Stimulated activated CD8-positive, alpha-beta memory T cell treated with anti-CD3 and anti-CD28 coated beads, Interleukin-15, amount 100 ng/mL, for 1 hour (primary cell): ENCODE results near the gene SCGB1C2.
"Not testable (repeated sequence)": the region's sequence is repeated elsewhere in the genome, so short reads cannot be mapped to it uniquely, and the experiment has no call there.

Source experiments
- DNase-seq: peaks from one replicate; pipeline ENCODE4 v3.0.0-alpha.2; 2020; ENCODE audit warnings: low read depth

Gene SCGB1C2

DNA sequence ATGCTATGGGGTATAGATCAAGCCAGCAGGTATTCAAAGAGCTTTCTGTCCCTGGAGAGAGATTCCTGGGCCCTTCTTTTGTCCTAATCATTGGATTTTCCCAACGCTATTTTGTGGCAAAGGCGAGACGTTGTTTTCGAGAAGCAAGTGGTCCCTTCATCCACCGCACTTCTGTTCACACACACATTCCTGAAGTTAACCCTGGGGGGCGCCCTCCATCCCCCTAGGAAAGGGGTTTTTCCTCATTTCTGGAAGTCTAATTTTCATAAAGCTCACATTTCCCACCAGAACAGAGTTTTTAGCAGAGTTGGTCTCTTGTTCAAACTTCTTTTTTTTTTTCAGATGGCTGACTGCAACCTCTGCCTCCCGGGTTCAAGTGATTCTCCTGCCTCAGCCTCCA lies 11.9 kb downstream of the SCGB1C2 start:
- DNase-seq, result no peak

DNA sequence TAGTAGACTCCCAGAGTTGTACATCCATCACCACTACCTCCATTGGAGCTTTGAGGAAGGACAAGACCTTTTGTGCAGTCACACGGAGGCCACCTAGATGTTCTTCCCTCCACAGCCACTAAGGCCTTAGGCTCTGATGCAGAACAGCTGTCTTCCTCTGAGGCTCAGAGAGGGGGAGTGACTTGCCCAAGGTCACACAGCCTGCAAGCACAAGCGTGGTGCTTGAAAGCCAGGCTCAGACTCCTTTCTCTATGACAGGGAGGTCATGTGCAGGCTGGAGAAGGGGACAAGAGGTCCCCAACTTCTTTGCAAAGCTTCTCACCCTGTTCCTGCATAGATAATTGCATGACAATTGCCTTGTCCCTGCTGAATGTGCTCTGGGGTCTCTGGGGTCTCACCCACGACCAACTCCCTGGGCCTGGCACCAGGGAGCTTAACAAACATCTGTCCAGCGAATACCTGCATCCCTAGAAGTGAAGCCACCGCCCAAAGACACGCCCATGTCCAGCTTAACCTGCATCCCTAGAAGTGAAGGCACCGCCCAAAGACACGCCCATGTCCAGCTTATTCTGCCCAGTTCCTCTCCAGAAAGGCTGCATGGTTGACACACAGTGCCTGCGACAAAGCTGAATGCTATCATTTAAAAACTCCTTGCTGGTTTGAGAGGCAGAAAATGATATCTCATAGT lies 12.7 kb downstream of the SCGB1C2 start:
- no peak for DNase-seq

DNA sequence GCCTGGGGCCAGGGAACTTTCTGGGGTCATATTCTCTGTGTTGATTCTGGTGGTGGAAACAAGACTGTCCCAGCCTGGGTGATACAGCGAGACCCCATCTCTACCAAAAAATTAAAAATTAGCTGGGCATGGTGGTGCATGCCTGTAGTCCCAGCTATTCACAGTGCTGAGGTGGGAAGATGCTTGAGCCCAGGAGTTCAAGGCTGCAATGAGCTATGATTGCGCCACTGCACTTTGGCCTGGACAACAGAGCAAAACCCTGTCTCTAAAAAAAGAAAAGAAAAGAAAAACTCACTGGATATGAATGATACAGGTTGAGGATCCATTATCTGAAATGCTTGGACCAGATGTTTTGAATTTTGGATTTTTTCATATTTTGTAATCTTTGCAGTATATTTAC lies 13.6 kb downstream of the SCGB1C2 start:
- no peak for DNase-seq

DNA sequence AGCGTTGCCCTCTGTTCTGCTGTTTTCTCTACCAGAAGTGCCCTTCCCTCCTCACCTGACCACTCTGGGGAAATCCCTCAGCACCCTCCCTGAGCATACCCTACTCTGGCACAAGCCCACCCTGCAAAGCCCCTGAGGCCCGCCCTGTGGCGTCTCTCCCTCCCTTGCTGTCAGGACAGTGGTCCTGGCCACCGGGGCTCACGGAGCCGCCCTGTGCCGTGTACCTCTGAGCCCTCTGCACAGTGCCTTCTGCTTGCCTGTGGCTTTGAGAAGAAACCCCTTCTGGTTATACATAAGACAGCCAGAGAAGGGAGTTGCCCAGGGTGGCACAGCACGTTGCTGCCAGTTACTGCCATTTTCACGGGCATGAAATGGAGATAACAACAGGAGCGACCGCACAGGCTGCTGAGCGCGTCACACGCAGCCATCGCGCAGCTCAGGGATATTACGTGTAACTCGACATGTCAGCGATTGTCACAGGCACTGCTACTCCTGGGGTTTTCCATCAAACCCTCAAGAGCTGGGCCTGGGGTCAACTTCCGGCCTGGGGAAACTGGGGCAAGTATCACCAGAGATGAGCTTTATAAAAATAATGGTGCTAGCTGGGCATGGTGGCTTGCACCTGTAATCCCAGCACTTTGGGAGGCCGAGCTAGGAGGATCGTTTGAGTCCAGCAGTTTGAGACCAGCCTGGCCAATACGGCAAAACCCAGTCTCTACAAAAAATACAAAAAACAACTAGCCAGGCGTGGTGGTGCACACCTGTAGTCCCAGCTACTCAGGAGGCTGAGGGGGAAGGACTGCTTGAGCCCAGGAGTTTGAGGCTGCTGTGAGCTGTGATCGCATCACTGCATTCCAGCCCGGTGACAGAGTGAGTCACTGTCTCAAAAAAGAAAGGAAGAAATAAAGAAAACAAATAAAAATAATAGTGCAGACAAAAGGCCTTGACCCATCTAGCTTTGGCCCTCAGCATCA lies 14.8 kb downstream of the SCGB1C2 start:
- no peak for DNase-seq

DNA sequence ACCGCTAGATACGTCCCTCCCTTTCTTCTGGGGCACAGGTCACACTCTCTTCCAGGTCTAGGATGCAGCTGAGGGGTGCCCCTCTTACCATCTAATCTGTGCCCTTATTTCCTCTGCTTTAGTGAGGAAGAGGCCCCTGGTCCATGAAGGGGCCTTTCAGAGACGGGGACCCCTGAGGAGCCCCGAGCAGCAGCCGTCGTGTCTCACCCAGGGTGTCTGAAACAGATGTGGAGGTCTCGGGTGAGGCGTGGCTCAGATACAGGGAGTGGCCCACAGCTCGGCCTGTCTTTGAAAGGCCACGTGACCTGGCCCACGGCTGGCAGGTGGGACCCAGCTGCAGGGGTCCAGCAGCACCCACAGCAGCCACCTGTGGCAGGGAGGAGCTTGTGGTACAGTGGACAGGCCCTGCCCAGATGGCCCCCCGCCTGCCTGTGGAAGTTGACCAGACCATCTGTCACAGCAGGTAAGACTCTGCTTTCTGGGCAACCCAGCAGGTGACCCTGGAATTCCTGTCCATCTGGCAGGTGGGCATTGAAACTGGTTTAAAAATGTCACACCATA lies 15.6 kb downstream of the SCGB1C2 start:
- DNase-seq, result no peak

DNA sequence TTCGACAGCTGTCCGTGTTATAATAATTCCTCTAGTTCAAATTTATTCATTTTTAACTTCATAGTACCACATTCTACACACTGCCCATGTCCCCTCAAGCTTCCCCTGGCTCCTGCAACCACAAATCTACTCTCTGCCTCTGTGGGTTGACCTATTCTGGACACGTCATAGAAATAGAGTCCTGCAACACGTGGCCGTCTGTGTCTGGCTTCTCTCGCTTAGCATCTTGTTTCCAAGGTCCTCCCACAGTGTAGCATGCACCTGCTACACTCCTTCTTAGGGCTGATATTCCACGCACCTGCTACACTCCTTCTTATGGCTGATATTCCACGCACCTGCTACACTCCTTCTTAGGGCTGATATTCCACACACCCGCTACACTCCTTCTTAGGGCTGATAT lies 16.5 kb downstream of the SCGB1C2 start:
- no peak for DNase-seq

DNA sequence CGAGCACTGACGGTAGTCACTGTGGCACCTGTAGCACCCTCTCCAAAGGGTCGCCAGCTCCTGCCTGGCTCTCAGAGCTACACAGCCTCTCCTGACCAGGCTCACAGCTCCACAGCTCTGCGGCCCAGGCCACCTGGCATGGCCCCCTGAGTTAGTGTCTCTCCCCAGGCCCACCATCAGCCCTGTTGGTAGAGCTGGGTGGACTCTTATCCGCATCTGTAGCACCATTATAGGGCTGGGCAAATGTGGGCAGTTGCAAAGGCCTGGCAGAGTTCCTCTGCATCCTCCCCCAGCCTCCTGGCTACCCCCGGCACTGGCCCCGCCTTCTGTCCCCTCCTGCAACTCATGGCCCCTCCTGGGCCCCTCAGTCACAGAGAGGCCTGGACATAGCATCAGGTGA lies 18.2 kb downstream of the SCGB1C2 start:
- DNase-seq, result no peak

DNA sequence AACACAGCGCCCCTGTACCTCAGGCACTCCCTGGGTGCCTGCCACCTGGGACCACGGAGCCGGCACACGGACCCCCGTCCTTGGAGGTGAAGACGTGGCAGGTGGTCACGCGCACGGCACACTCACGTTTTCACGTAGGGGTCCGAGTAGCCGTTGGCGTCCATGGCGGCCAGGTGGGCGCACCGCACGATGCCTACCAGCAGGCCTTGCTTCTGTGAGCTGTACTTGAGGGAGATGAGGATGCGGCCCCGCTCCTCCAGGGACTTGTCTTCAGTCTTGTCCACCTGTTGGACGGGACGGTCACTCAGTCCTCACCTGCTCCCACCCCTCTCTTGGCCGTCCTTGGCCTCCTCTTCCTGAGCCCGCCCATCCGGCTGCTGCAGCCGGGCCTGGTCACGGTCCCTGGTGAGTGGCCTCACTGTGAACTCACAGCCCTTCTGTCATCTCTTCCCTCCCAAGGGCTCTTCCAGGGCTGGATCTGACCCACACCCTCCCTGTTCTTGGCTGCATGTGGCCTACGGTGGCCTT lies 18.8 kb downstream of the SCGB1C2 start:
- no peak for DNase-seq

DNA sequence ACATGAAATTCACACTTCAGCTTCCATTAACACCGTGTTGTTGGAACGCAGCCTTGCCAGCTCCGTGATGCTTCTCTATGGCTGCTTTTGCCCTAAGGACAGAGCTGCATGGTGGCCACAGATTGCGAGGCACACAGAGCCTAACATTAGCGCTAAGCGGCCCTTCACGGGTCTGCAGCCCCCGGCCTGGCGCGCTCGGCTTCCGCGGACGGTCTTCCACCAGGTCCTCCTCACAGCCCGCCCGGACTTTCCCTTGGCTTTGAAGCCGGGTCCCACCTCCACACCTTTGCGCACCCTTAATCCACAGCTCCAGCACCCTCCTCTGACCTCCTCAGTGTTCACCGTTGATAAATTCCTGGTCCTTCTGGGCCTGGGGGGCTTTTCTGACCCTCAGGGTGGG lies 19.6 kb downstream of the SCGB1C2 start:
- DNase-seq, result no peak

DNA sequence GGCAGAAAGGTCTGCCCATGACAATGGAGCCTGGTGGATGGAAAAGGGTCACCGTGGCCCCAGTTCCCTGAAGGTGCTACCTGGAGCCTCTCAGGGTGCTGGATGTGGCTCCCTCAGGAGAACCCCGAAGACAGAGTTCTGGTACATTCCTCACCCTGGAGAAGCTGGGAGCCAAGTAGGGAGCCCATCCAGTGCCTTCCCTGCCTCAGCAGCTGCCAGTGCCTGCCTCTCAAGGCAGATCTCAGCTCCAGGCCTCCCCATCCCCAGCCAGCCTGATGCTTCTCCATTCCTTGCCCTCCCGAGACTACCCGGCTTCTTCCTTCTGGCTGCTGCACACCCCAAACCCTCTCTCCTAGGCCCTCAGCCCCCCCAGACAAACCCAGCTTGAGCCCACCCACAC lies 20.5 kb downstream of the SCGB1C2 start:
- no peak for DNase-seq

DNA sequence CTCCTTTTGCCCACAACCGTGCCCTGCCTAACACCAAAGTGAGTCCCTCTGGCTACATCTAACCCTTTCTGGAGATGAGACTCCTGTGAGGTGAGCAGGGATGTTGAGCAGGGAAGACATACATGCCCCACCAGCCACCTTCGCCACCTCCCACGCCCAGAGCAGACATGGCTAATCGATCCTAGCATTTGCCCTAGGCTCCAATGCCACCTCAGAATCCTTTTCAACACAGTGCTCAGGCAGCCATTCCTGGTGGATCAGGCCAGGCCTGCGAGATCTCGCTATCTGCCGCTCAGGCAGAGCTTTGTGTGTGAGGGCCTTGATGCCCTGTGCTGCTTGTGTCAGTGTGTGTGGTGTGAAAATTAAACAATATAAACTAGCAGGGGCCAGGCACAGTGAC lies 21.0 kb downstream of the SCGB1C2 start:
- no peak for DNase-seq

DNA sequence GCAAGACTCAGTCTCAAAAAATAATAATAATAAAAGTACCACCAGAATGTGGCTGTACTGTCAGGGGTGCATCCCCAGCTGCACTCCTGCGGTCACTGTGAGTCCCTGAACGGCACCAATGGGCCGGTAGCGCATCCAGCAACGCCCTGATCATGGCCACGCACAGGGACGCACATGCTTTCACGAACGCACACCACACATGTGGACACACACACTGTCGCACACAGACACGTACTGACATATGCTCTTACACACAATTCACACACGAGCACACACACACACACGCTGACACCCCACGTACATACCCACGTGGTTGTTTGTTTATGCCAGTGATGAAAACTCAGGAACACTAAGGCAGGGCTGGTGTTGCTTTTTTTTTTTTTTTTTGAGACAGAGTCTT lies 22.2 kb downstream of the SCGB1C2 start:
- no peak for DNase-seq

DNA sequence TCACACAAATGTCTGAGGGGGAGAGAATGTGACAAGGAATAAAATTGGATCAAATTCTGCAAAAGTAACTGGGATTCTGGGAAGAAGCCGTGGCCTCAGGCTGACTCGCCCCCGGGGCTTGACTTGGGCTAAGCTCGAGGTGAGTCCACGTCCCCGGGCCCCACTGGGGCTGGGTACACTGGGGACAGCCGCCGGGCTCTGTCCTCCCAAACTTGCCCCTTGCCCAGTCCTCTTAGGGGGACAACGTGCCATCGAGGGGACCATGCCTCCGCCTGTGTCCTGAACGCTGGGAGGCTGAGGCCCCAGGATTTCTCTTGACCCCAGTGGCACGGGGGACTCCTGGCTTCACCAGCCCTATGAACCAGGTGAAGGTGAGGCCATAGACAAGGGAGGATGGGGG lies 23.0 kb downstream of the SCGB1C2 start:
- DNase-seq, result no peak

DNA sequence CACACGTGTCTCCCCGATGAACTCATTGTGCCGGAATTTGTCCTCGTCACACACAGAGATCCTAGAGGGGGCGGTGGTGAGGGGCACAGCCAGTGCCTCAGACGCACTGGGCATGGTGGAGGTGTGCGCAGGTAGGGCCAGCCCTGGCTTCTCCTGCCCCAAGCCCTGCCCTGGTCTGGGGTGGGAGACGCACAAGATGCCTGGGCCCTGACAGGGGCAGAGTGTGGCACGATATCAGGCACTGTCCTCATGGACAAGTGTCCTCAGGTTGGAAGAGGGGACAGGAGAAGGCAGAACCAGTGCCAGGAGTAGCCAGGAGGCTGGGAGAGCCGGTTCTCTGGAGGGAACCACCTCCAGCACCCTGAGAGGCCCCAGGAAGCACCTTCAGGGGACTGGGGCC lies 24.1 kb downstream of the SCGB1C2 start:
- DNase-seq, result no peak

DNA sequence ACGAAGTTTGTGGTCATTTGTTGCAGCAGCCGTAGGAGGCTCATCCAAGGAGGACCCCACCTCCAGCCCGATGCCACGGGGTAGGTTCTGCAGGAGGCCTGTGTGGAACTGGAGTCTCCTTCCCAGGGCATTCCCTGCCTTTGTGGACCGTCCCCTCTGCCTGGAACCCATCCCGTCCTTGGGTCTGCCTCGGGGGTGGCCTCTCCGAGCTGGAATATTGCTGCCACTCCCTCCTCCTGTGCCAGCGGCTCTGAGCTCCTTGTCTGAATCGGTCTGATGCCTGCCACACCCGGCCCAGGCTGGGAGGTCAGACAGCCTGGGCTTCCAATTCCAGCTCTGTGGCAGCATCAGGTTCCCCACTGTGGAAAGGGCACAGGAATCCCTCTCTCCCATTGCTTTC lies 25.3 kb downstream of the SCGB1C2 start:
- DNase-seq, result no peak

DNA sequence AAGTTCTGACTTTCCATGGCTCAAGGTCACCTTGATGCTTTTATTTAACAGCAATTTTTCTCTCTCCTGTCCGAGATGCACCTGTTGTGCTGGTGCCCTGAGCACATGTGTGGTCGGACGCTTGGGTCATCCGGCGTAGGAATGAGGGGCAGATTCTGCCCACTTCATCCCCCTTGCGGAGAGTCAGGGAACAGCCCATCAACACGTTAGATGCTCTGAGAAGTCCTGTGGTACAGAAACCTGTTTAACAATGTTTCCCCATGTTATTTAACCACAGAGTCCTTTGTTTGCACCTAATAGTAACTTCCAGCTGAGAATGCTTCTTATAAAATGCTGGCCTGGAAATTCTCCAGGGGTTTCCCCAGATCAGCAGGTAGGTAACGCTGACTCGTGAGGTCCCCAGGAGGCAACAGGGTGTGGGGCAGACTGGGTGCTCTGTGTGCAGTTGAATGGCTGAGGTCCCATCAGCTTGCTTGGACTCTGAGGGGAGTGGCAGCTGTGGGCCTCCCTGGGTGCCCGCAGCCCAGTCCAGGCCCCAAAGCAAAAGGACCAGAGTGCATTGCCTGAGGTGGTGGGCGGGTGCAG lies 26.2 kb downstream of the SCGB1C2 start:
- no peak for DNase-seq

DNA sequence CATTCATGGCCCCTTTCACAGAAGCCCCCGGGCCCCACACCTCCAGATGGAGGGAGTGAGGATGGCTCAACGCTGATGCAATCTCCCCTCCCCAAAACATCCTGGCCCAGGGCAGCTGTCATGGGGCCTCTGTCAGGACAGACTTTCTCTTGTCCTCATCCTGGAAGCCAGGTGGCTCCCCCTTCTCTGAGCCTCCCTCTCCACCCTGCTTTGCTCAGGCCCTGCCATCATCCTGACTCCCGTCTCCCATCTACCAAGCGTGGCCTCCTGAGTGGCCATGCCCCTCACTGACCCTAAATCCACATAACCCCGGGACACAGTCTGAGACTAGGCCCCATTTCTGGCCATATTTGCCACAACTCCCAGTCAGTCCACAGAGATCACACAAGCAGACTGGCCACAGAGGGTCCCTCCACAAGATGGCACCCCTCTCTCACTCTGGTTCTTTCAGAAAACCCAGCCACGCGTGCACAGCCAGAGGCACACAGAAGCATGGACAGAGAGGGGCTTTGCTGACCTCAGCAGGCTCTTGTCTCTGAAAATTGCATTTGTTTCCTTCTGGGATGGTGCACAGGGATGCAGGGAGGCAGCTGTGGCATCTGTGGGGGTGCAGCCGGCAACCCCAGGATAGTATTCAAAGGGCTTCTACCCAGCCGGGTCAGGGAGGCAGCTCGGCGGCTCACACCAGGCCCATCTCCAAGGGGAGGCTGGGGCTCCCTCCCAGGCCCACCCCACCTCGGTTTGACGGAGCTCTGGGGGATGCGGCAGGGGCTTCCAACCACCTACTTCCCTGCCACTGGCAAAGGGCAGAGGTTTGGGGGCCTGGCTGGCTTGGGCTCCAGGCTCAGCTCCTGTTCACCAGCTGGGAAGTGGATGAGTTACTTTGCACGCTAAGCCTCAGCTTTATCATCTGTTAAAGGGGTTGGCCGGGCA lies 27.2 kb downstream of the SCGB1C2 start:
- DNase-seq, result no peak

DNA sequence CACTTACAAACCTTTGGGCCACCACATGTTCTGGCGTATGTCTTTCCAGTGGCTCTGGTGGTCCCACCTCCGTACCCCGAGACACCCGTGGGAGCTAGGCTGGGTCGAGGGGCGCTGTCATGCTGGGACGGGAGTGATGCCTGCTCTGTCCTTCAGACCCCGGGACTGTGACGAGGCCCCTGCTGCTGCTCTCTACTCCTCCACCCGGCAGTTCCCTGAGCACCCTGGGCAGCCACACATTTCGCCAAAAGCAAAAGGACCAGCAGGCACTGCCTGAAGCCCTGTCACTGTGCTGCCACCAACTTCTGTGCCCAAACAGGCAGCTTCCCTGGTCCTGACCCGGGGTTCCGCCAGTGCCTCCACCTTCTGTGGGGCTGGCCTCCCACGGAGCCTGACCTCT lies 28.6 kb downstream of the SCGB1C2 start:
- no peak for DNase-seq

DNA sequence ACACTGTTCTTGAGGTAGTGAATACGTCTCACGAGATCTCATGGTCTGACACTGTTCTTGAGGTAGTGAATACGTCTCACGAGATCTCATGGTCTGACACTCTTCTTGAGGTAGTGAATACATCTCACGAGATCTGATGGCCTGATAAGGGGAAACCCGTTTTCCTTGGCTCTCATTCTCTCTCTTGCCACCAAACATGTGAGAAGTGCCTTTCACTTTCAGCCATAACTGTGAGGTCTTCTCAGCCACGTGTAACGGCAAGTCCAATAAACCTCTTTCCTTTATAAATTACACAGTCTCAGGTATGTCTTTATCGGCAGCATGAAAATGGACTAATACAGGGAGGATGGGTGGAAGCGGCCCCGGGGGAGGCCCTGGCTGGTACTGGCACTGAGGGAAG lies 31.2 kb downstream of the SCGB1C2 start:
- DNase-seq, result not testable (repeated sequence)

DNA sequence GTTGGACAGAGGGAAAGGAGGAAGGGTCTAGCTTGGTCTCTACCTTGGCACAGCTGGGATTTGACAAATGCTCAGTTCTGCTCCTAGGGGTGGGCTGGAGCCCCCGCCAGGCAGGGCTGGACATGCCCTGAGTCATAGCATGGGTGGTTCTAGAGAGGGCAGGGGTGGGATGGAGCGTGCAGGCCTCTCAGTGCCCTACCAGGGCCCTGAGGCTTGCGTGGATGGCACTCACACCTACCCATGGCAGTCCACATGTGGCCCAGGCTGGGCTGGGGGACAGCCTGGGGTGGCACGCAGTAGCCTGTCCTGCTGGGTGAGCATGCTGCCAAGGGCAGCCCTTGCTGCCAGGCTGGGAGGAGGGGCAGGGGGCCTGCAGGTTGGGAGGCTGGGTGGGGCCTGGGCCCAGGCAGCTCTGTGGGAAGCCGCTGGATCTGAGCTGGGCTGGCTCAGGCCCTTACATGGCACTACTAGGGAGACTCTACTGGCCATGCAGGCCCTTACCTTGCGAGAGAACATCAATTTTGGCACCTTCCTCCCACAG lies 32.8 kb downstream of the SCGB1C2 start:
- DNase-seq, result no peak

DNA sequence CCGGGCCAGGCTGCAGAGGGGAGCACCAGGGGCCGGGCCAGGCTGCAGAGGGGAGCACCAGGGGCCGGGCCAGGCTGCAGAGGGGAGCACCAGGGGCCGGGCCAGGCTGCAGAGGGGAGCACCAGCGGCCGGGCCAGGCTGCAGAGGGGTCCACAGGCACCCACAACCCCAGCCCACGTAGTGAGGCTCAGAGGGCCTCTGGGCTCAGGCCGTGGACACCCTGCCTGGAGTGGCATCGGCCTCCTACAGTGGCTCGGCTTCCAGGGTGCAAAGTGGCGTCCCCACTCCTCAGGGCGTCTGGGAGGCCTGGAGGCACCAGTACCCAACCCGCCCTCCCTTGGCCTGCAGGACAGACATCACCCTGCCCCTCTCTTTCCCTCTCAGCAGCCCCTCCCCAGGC lies 34.5 kb downstream of the SCGB1C2 start:
- DNase-seq, result no peak
